Measurements from ENCODE around the gene ADIPOR1.

GRCh38 chr1:202952099-202952498, 6.0 kb downstream of the ADIPOR1 start:
- TF ChIP-seq, protein P1, sequence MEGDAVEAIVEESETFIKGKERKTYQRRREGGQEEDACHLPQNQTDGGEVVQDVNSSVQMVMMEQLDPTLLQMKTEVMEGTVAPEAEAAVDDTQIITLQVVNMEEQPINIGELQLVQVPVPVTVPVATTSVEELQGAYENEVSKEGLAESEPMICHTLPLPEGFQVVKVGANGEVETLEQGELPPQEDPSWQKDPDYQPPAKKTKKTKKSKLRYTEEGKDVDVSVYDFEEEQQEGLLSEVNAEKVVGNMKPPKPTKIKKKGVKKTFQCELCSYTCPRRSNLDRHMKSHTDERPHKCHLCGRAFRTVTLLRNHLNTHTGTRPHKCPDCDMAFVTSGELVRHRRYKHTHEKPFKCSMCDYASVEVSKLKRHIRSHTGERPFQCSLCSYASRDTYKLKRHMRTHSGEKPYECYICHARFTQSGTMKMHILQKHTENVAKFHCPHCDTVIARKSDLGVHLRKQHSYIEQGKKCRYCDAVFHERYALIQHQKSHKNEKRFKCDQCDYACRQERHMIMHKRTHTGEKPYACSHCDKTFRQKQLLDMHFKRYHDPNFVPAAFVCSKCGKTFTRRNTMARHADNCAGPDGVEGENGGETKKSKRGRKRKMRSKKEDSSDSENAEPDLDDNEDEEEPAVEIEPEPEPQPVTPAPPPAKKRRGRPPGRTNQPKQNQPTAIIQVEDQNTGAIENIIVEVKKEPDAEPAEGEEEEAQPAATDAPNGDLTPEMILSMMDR (IDR thresholded peaks at IDR 0.05): no peak
- no peak for TF ChIP-seq POLR2A (IDR thresholded peaks at IDR 0.05)
